CD4-positive, alpha-beta T cell treated with Interleukin-21 for 1 hour (primary cell): ENCODE results near the gene SMO.
"Not testable (repeated sequence)": the region's sequence is repeated elsewhere in the genome, so short reads cannot be mapped to it uniquely, and the experiment has no call there.

ENCODE experiments used
- DNase-seq: peaks from one replicate; pipeline ENCODE4 v3.0.0-alpha.2; 2020

SMO gene

DNA sequence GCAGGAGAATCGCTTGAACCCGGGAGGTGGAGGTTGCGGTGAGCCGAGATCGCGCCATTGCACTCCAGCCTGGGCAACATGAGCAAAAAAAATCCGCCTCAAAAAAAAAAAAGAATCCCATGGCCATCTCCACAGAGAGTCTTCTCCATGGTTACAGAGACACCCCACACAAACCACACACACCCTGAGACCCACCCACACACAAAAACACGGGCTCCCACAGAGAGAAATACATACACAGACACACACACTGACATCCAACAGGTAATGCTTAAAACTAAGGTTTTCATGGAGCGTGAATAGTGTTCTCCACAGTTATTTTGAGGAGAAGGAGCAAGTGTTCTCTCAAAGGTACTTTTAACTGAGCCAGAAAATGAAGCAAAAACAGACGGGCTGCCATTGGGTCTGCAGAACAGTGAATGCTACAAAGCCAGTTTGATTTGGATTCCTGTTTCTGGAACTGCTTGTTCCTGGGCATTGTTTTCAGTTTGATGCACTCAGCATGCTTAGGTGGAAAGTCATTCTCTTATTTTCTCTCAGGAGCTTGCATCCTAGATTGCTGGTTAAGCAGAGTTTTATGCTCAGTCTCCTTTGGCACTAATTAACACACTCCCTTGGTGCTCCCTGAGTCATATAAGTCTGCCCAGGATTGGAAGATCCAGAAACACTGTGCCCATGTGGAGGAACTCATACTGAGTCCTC, 51.8 kb downstream of the SMO start:
- DNase-seq: no peak

DNA sequence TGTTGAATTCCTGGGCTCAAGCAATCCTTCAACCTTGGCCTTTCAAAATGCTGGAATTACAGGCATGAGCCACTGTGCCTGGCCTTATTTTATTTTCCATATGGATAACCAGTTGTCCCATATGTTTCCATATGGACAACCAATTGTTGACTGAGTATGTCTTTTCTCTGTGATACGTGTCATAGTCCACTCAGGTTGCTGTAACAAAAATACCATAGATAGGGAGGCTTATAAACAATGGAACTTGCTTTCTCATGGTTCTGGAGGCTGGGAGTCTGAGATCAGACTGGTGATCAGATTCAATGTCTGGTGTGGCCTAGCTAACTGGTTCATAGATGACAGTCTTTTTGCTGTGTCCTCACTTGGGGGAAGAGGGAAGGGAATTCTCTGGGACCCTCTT, 55.8 kb downstream of the SMO start:
- no peak for DNase-seq

DNA sequence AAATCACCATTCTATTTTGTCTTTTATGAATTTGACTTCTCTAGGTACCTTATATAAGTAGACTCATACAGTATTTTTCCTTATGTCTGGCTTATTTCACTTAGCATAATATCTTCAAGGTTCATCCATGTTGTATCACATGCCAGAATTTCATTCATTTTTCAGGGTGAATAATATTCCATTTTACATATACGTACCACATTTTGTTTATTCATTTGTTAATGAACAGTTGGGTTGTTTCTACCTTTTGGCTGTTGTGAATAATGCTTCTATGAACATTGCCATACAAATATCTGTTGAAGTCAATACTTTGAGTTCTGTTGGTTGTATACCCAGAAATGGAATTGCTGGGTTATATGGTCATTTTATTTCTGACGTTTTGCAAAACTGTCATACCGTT, 57.1 kb downstream of the SMO start:
- DNase-seq: no peak

DNA sequence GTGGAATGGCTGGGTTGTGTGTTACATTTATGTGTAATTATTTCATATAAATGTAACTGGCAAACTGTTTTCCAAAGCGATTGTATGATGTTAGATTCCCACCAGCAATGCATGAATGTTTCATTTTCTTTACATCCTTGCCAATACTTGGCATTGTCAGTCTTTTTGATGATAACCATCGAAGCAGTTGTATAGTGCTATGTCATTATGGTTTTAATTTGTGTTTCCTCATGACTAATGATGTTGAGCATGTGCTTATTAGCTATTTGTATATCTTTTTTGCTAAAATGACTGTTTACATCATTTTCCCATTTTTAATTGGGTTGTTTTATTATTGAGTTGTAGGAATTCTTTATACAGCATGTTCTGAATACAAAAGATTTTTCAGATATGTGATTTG, 58.7 kb downstream of the SMO start:
- no peak for DNase-seq

DNA sequence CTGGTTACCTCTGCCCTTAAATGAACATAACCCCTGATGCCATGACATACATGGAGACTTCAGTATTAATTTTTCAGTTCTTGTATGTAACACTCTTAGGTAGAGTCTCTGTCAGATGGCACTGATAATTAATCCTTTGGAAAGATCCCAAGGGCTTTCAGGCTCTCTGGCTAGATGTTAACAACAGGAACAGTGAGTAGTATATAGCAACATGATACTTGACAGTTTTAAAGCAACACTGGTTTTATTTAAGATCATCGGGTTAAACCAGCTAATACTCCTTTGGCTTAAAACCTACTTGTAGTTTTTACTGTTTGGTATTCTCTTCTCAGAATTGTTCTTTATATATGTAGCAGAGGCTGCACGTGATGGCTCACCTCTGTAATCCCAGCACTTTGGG, 63.7 kb downstream of the SMO start:
- DNase-seq: no peak

DNA sequence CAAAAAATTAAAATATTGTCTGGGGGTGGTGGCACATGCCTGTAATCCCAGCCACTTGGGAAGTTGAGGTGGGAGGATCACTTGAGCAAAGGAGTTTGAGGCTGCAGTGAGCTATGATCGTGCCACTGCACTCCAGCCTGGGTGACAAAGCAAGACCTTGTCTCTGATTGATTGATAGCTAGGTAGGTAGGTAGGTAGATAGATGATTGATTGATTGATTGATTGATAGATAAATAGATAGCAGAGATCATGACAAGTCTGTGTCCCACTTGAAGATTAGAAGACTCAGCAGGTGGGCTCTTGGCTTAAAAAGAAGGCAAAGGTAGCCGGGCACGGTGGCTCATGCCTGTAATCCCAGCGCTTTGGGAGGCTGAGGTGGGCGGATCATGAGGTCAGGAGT, 64.2 kb downstream of the SMO start:
- DNase-seq: not testable (repeated sequence)

DNA sequence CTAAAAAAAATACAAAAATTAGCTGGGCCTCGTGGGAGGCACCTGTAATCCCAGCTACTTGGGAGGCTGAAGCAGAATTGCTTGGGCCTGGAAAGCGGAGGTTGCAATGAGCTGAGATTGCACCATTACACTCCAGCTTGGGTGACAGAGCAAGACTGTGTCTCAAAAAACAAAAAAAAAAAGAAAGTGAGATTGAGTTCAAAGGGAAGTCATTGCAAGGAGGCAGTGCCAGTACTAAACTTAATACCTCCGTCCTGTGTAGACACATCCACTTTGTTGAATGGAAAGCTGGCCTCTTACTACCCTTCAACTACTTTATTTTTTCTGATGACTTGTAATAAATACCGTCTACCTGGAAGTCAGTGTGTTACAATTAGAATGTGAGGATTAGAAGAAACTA, 67.4 kb downstream of the SMO start:
- DNase-seq: no peak

DNA sequence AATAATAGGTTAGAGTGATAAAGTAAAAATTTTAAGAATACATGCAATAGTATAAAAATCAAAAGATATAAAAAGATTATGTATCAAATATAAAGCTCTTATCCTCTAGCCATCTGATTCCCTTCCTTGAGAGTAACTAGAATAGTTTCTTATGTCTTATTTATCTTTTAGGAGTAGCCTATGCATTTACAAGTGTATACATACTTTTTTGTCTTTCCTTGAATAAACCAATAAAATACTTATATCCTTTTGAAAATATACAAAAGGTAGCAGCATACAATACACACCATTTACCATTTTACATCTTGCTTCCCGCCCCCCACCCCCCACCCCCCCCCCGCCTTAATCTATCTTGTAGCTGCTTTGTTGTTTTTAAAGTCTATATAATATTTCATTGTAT, 67.8 kb downstream of the SMO start:
- no peak for DNase-seq

DNA sequence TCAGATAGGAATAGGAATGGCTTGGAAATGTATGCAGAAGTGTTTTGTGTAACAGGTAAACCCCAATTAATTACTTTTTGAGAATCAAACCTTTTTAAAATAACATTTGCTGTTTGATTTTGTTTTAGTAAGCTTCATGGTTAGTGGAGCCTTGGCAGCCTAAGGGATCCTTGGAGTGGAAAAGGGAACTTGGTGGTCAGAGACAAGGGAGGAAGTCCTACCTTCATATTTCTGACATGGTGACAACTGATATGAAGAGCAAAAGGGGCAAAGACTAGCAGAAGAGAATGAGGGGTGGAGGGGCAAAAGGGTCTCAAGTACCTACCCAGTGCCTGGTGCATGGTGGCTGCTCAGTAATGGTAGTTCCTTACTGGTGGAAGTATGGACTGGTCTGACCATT, 68.7 kb downstream of the SMO start:
- no peak for DNase-seq

DNA sequence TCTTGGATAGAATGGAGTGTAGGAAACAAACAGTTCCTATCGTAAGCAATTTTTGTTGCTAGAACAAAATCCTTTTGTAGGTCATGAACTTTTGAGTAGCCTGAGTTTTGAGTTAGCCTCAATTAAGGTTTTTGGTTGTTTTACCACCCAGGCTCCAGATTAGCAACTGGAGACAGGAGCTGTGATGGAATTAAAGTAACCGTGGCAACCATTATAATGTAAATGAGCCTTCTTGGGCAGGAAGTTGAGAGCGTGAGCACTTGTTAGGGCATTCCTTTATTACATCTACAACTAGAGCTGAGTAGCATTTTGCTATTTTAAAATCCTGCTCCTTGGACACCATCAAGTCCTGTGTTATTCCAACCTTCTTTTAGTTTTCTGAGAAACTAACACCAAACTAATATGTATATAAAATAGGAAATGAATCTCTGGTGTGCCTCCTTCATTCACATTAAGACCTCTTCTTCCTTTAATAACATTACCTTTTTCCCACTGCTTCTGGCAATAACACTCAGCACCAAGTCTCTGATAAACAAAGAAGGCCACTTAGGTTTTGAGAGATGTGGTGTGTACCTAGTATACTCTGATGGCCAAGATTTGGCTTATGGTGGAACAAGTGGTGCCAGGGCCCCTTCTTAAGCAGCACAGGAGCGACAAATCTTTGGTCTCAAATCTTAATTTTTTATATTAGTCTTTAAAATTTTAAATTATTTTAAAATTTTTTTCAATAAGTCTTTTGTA, 70.4 kb downstream of the SMO start:
- DNase-seq: peak; percentile 13

DNA sequence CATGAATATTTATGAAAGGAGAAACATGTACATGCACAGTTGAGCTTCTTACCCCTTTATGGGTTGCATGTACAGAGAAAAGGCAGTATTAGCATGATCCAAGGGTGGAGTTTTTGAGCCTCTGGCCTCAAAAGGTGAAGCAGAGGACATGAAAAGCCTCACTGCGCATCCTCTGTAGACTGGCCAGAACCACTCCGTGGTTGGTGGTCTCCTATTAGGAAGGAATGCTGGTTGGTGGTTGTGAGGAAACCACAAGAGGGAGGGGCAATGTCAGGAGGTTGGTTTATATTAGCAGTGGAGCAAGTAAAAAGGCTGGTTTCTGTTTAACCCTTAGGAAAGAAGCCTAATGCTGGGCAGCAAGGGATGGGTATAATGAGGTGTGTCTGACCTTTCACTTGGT, 73.9 kb downstream of the SMO start:
- DNase-seq: peak; percentile 15
